Smooth muscle cell (in vitro differentiated cells): Measurements from ENCODE around the gene PHLDB1. TPM values are rescaled to one million over a fixed set of nuclear protein-coding genes. Genes with fewer than 3 reads are reported as not detected.

Experiments used
- DNase-seq: peaks from one replicate; lab custom pipeline; 2025; ENCODE audit not compliant: unreplicated experiment; lab: John Stamatoyannopoulos, UW
- H2AFZ ChIP-seq: fragments of 200-600 bp; sonication (generic); 2 replicates; pipeline ENCODE4 v1.6.0; 2016; ENCODE audit warnings: antibody characterized with exemption, low read depth, mild to moderate bottlenecking
- H3F3A ChIP-seq: fragments of 200-600 bp; sonication (generic); 2 replicates; pipeline ENCODE4 v1.6.0; 2017; ENCODE audit warnings: antibody characterized with exemption, low read depth
- H3K27ac ChIP-seq: fragments of 200-600 bp; sonication (generic); 2 replicates; pipeline ENCODE4 v1.5.1; 2016; ENCODE audit warnings: low read depth, mild to moderate bottlenecking
- H3K27me3 ChIP-seq: fragments of 200-600 bp; sonication (generic); 2 replicates; pipeline ENCODE4 v1.6.1; 2016; ENCODE audit warnings: low read depth, mild to moderate bottlenecking
- H3K36me3 ChIP-seq: fragments of 200-600 bp; sonication (generic); 2 replicates; pipeline ENCODE4 v1.5.1; 2016; ENCODE audit warnings: low read depth
- H3K4me1 ChIP-seq: fragments of 200-600 bp; sonication (generic); 2 replicates; pipeline ENCODE4 v1.5.1; 2016; ENCODE audit warnings: low read depth
- H3K4me2 ChIP-seq: fragments of 200-600 bp; sonication (generic); 2 replicates; pipeline ENCODE4 v1.6.0; 2016; ENCODE audit warnings: mild to moderate bottlenecking
- H3K4me3 ChIP-seq: fragments of 200-600 bp; sonication (generic); 2 replicates; pipeline ENCODE4 v1.5.1; 2016; ENCODE audit warnings: mild to moderate bottlenecking
- H3K79me2 ChIP-seq: fragments of 200-600 bp; sonication (generic); 2 replicates; pipeline ENCODE4 v1.6.0; 2016; ENCODE audit warnings: low read depth, mild to moderate bottlenecking
- H3K9ac ChIP-seq: fragments of 200-600 bp; sonication (generic); 2 replicates; pipeline ENCODE4 v1.6.0; 2016; ENCODE audit warnings: low read depth
- H3K9me3 ChIP-seq: fragments of 200-600 bp; sonication (generic); replicated peaks from 2 replicates; pipeline ENCODE4 v1.5.1; 2016; ENCODE audit warnings: low read depth
- H4K20me1 ChIP-seq: fragments of 200-600 bp; sonication (generic); 2 replicates; pipeline ENCODE4 v1.6.0; 2016; ENCODE audit warnings: low read depth
- WGBS: methylation state at CpG from one replicate; pipeline ENCODE4 v1.1.7; 2016; ENCODE audit warnings: low lambda C conversion rate; 5-methylcytosine and 5-hydroxymethylcytosine counted together
- polyA plus RNA-seq: library from polyadenylated mRNA; unstranded; fragments of >200 nt; fragmentation: Nextera tagmentation; extraction: Ambion mirVana; gene quantifications from 2 replicates; pipeline ENCODE4 v1.2.1, GENCODE V29; 2016
- total RNA-seq: library from RNA; depleted of rRNA; stranded (reverse); fragments of >200 nt; gene quantifications from 2 replicates; pipeline ENCODE4 v1.2.3, GENCODE V29; 2014
- TF ChIP-seq, protein P1 (sequence below): fragments of 200-600 bp; sonication (generic); IDR thresholded peaks from 2 replicates; pipeline ENCODE4 v1.5.1; 2017; ENCODE audit warnings: borderline replicate concordance, mild to moderate bottlenecking, antibody characterized with exemption; ENCODE audit not compliant: insufficient read depth, poor library complexity, severe bottlenecking

PHLDB1 gene
- total and polyA plus RNA-seq, 2 experiments from 2014 or later: 86.0 to 89.0 TPM

DNA sequence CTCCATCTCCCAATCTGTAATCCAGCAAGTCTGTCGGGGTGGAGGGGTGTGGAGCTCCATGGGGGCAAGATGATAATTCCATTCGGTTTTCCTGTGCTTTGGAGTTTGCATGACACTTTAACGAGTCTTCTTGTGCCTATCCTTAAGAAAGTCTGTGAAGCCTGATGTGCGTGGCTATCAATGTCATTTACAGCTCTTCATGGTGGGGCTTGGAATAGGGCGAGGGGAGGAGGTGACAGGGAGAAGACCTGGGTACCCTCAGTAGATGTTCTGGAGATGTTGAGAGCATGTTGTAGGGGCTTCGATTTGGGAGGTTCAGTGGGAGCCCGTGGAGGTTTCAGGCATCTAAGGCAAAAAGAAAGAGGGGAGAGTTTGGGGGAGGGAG lies 579 bp upstream of the PHLDB1 start:
- TF ChIP-seq, protein P1, sequence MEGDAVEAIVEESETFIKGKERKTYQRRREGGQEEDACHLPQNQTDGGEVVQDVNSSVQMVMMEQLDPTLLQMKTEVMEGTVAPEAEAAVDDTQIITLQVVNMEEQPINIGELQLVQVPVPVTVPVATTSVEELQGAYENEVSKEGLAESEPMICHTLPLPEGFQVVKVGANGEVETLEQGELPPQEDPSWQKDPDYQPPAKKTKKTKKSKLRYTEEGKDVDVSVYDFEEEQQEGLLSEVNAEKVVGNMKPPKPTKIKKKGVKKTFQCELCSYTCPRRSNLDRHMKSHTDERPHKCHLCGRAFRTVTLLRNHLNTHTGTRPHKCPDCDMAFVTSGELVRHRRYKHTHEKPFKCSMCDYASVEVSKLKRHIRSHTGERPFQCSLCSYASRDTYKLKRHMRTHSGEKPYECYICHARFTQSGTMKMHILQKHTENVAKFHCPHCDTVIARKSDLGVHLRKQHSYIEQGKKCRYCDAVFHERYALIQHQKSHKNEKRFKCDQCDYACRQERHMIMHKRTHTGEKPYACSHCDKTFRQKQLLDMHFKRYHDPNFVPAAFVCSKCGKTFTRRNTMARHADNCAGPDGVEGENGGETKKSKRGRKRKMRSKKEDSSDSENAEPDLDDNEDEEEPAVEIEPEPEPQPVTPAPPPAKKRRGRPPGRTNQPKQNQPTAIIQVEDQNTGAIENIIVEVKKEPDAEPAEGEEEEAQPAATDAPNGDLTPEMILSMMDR: no peak
- Histone ChIP-seq H4K20me1 (peaks cover 21% of the 10 kb centered on the region), H3K27ac (peak overlapping the region; percentile 70), H3K9me3 (no peaks in the 10 kb centered on the region), H3F3A (peaks cover 43% of the 10 kb centered on the region), H3K9ac (no peak overlapping the region), H3K4me3 (no peak overlapping the region), H3K27me3 (peaks cover 3% of the 10 kb centered on the region), H2AFZ (no peak overlapping the region), H3K36me3 (no peaks in the 10 kb centered on the region), H3K4me1 (peaks cover 37% of the 10 kb centered on the region), H3K4me2 (peak overlapping the region; percentile 56), H3K79me2 (peaks cover 27% of the 10 kb centered on the region)
- DNase-seq: no peak
- 60% methylated on average over 7 of the region's 7 CpGs for WGBS

DNA sequence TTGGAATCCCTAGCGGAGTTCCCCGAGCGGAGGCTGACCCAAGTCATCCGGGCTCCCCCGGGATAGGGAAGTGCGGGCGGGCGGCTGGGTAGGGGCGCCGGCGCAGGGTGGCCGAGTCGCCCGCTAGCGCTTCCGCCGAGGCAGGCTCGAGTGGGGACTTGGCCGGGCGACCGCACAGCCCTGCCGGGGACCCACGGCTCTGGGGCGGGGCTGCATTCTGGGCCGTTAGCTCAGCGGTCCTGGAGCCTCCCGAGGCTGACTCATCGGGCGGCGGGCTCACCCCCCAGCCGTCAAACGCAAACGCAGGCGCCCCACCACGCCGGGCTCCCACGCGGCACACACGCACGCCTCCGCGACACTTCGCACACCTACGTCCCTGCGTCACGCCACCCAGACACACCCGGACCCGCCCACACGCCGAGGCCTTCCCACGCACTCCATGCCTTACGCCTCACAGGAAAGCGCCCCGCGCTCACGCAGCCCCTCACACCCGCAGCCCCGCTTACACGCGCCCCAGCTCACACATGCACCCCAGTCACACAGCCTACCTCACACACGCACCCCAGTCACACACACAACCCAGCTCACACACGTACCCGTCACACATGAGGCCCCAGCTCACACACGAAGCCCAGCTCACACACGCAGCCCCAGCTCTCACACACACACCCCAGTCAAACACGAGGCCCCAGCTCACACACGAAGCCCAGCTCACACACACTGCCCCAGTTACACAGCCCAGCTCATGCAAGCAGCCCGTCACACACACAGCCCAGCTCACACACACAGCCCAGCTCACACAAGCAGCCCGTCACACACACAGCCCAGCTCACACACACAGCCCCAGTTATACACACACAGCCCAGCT lies 1.2 kb downstream of the PHLDB1 start:
- TF ChIP-seq, protein P1: no peak
- peaks cover 9% of the 10 kb centered on the region for H4K20me1 ChIP-seq
- H3K36me3 ChIP-seq: no peaks in the 10 kb centered on the region
- peaks cover 3% of the 10 kb centered on the region for H3K27me3 ChIP-seq
- peaks cover 50% of the 10 kb centered on the region for H3K4me1 ChIP-seq
- peak overlapping the region; percentile 99 for H3K27ac ChIP-seq
- 4% methylated on average over 37 of the region's 69 CpGs for WGBS
- peak overlapping the region; percentile 98 for H3K9ac ChIP-seq
- no peaks in the 10 kb centered on the region for H3K9me3 ChIP-seq
- peaks cover 30% of the 10 kb centered on the region for H3F3A ChIP-seq
- H3K79me2 ChIP-seq: peaks cover 40% of the 10 kb centered on the region
- H3K4me3 ChIP-seq: peak overlapping the region; percentile 73
- DNase-seq: peak; percentile 77
- no peak overlapping the region for H2AFZ ChIP-seq
- peak overlapping the region; percentile 96 for H3K4me2 ChIP-seq

DNA sequence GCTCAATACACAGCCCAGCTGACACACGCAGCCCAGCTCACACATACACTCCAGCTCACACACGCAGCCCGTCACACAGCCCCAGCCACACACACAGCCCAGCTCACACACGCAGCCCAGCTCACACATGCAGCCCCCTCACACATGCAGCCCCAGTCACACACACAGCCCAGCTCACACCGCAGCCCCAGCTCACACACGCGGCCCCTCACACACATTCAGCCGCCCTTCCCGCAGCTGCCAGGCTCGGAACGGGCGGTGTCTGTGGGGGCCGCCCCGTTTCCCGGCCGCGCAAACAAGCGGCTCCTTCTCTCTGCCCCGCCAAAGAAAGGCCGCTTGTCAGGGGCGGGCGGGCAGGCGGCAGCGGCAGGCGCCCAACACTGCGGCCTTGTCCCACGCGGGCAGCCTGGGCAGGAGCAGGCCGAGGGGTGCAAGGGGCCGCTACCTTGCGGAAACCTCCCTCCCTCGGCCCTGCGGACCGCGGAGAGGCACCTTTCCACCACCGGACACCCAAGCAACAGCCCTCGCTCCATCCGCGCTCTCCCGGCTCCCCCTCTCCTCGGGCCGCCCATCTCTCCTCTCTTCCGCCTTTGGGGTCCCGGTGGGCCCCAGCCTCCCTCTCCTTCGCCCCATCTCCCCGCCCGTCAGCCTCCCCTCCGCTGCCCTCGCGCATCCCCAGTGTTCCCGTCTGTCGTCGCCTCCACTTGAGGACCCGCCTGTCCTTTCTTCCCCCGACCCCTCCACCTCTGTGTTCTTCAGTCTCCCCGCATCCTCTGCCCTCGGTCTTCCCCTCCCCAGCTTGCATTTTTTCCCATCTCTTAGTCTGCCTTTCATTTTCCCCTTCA lies 2.2 kb downstream of the PHLDB1 start:
- H3K27ac ChIP-seq: peak overlapping the region; percentile 99
- H3K36me3 ChIP-seq: no peaks in the 10 kb centered on the region
- H3K4me3 ChIP-seq: peak overlapping the region; percentile 73
- peaks cover 20% of the 10 kb centered on the region for H3F3A ChIP-seq
- H3K4me1 ChIP-seq: peaks cover 51% of the 10 kb centered on the region
- H2AFZ ChIP-seq: no peak overlapping the region
- no peak for DNase-seq
- TF ChIP-seq, protein P1: no peak
- H3K9me3 ChIP-seq: no peaks in the 10 kb centered on the region
- H3K27me3 ChIP-seq: peaks cover 3% of the 10 kb centered on the region
- H3K79me2 ChIP-seq: peaks cover 40% of the 10 kb centered on the region
- 14% methylated on average over 23 of the region's 57 CpGs for WGBS
- H3K9ac ChIP-seq: peak overlapping the region; percentile 98
- H4K20me1 ChIP-seq: peaks cover 9% of the 10 kb centered on the region
- H3K4me2 ChIP-seq: peak overlapping the region; percentile 96
